ENCODE data around the gene CCDC82. TPM values are rescaled to one million over a fixed set of nuclear protein-coding genes. Genes with fewer than 3 reads are reported as not detected.

Gene CCDC82
- total and polyA plus RNA-seq, 4 donors: 29.3 to 39.0 (median 38.1) TPM

- no peak for ATAC-seq (ENCODE audit: low FRiP score)
- Histone ChIP-seq H3K4me3 (ENCODE audit: low read length in 2 of 2) (no peak overlapping the region), H3K9me3 (ENCODE audit: control insufficient read depth, low read length) (no peaks in the 10 kb centered on the region), H3K4me1 (ENCODE audit: control insufficient read depth in 1 of 2, insufficient read depth in 2 of 2, low read length in 2 of 2) (peaks cover 0 to 16% of the 10 kb centered on the region in 2 donors), H3K36me3 (ENCODE audit: control insufficient read depth in 1 of 2, insufficient read depth in 2 of 2, low read length in 1 of 2) (no peaks in the 10 kb centered on the region), H3K27ac (ENCODE audit: low read depth in 1 of 2, low read length in 2 of 2) (peak overlapping the region in 1 of 2 donors; percentile 64), H3K27me3 (ENCODE audit: control insufficient read depth in 1 of 2, insufficient read depth in 2 of 2, low read length in 1 of 2) (no peaks in the 10 kb centered on the region)
- DNase-seq: peak in 1 of 2 donors; percentile 65
- intact Hi-C loops (cut with DNase I): loop anchor here in 1 of 2 donors (10.0 kb wide), 1 partner anchor 93 kb away; no protein-coding TSS in a partner anchor
- 6 to 10% methylated on average over 6 of the region's 6 CpGs for WGBS, 2 donors
These were observed 51.9 kb downstream of the CCDC82 start for GRCh38 chr11:96337541-96338431.

DNA sequence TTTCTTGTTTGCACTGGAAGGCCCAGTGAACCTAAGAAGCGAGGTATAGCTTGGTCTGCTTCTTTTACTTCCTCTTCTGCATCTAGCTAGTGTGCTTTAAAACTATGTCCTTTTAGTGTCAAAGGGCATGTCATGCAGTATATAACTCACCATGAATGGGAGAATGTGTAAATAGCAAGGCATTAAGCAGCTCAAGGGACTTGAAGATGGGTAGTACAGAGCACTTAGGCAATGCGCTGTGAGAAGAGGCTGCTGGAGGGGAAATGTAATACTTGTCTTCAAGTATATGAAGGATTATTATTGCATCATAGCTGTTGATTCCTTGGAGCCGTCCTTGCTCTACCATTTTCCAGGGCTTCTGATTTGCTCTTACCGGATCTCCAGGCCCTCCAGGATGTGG lies 54.3 kb downstream of the CCDC82 start:
- Histone ChIP-seq H3K4me1 (ENCODE audit: control insufficient read depth in 1 of 2, insufficient read depth in 2 of 2, low read length in 2 of 2) (peaks cover 3 to 17% of the 10 kb centered on the region in 2 donors), H3K27ac (ENCODE audit: low read depth in 1 of 2, low read length in 2 of 2) (no peak overlapping the region), H3K9me3 (ENCODE audit: control insufficient read depth, low read length) (no peaks in the 10 kb centered on the region), H3K4me3 (ENCODE audit: low read length in 2 of 2) (no peak overlapping the region), H3K36me3 (ENCODE audit: control insufficient read depth in 1 of 2, insufficient read depth in 2 of 2, low read length in 1 of 2) (no peaks in the 10 kb centered on the region), H3K27me3 (ENCODE audit: control insufficient read depth in 1 of 2, insufficient read depth in 2 of 2, low read length in 1 of 2) (no peaks in the 10 kb centered on the region)
- 82 to 88% methylated on average over 4 of the region's 4 CpGs for WGBS, 2 donors
- DNase-seq (no peak), ATAC-seq (ENCODE audit: low FRiP score) (no peak)
- intact Hi-C loops (cut with DNase I): loop anchor here in 1 of 2 donors (10.0 kb wide), 1 partner anchor 91 kb away; no protein-coding TSS in a partner anchor

- 88 to 90% methylated on average over 4 of the region's 4 CpGs for WGBS, 2 donors
- no peaks in the 10 kb centered on the region for H3K9me3 ChIP-seq (ENCODE audit: control insufficient read depth, low read length)
- no peaks in the 10 kb centered on the region for H3K27me3 ChIP-seq (ENCODE audit: control insufficient read depth in 1 of 2, insufficient read depth in 2 of 2, low read length in 1 of 2)
- H3K27ac ChIP-seq (ENCODE audit: low read depth in 1 of 2, low read length in 2 of 2): no peak overlapping the region
- no peak overlapping the region for H3K4me3 ChIP-seq (ENCODE audit: low read length in 2 of 2)
- DNase-seq (no peak), ATAC-seq (ENCODE audit: low FRiP score) (no peak)
- H3K36me3 ChIP-seq (ENCODE audit: control insufficient read depth in 1 of 2, insufficient read depth in 2 of 2, low read length in 1 of 2): no peaks in the 10 kb centered on the region
- intact Hi-C loops (cut with DNase I): loop anchor here in 1 of 2 donors (10.0 kb wide), 1 partner anchor 89 kb away; no protein-coding TSS in a partner anchor
- H3K4me1 ChIP-seq (ENCODE audit: control insufficient read depth in 1 of 2, insufficient read depth in 2 of 2, low read length in 2 of 2): peaks cover 3 to 10% of the 10 kb centered on the region in 2 donors
These were observed 55.5 kb downstream of the CCDC82 start for GRCh38 chr11:96334219-96334618.

- peaks cover 3 to 7% of the 10 kb centered on the region in 2 donors for H3K4me1 ChIP-seq (ENCODE audit: control insufficient read depth in 1 of 2, insufficient read depth in 2 of 2, low read length in 2 of 2)
- 59 to 76% methylated on average over 4 of the region's 4 CpGs for WGBS, 2 donors
- no peak for ATAC-seq (ENCODE audit: low FRiP score)
These were observed 56.5 kb downstream of the CCDC82 start for GRCh38 chr11:96333191-96333719.

GRCh38 chr11:96332126-96332771 lies 57.5 kb downstream of the CCDC82 start:
- H3K27me3 ChIP-seq (ENCODE audit: control insufficient read depth in 1 of 2, insufficient read depth in 2 of 2, low read length in 1 of 2): no peaks in the 10 kb centered on the region
- no peak for ATAC-seq (ENCODE audit: low FRiP score)
- H3K4me1 ChIP-seq (ENCODE audit: control insufficient read depth in 1 of 2, insufficient read depth in 2 of 2, low read length in 2 of 2): peaks cover 3 to 4% of the 10 kb centered on the region in 2 donors
- intact Hi-C loops (cut with DNase I): loop anchor here in 1 of 2 donors (10.0 kb wide), 1 partner anchor 87 kb away; no protein-coding TSS in a partner anchor
- 64 to 67% methylated on average over 8 of the region's 8 CpGs for WGBS, 2 donors
- no peaks in the 10 kb centered on the region for H3K36me3 ChIP-seq (ENCODE audit: control insufficient read depth in 1 of 2, insufficient read depth in 2 of 2, low read length in 1 of 2)
- DNase-seq: no peak
- no peak overlapping the region for H3K4me3 ChIP-seq (ENCODE audit: low read length in 2 of 2)
- H3K27ac ChIP-seq (ENCODE audit: low read depth in 1 of 2, low read length in 2 of 2): no peak overlapping the region
- no peaks in the 10 kb centered on the region for H3K9me3 ChIP-seq (ENCODE audit: control insufficient read depth, low read length)

More at GRCh38 chr11:96333191-96333719, 56.5 kb downstream of the CCDC82 start:
- no peak overlapping the region for H3K4me3 ChIP-seq (ENCODE audit: low read length in 2 of 2)
- no peaks in the 10 kb centered on the region for H3K36me3 ChIP-seq (ENCODE audit: control insufficient read depth in 1 of 2, insufficient read depth in 2 of 2, low read length in 1 of 2)
- DNase-seq: no peak
- H3K27me3 ChIP-seq (ENCODE audit: control insufficient read depth in 1 of 2, insufficient read depth in 2 of 2, low read length in 1 of 2): no peaks in the 10 kb centered on the region
- H3K27ac ChIP-seq (ENCODE audit: low read depth in 1 of 2, low read length in 2 of 2): no peak overlapping the region
- no peaks in the 10 kb centered on the region for H3K9me3 ChIP-seq (ENCODE audit: control insufficient read depth, low read length)
- intact Hi-C loops (cut with DNase I): loop anchor here in 1 of 2 donors (10.0 kb wide), 1 partner anchor 88 kb away; no protein-coding TSS in a partner anchor

GRCh38 chr11:96331699-96332116 lies 58.0 kb downstream of the CCDC82 start:
- H3K27ac ChIP-seq (ENCODE audit: low read depth in 1 of 2, low read length in 2 of 2): no peak overlapping the region
- no peak for ATAC-seq (ENCODE audit: low FRiP score)
- no peaks in the 10 kb centered on the region for H3K27me3 ChIP-seq (ENCODE audit: control insufficient read depth in 1 of 2, insufficient read depth in 2 of 2, low read length in 1 of 2)
- WGBS, 2 donors: 86 to 92% methylated on average over 7 of the region's 7 CpGs
- peaks cover 3 to 4% of the 10 kb centered on the region in 2 donors for H3K4me1 ChIP-seq (ENCODE audit: control insufficient read depth in 1 of 2, insufficient read depth in 2 of 2, low read length in 2 of 2)
- no peaks in the 10 kb centered on the region for H3K9me3 ChIP-seq (ENCODE audit: control insufficient read depth, low read length)
- H3K36me3 ChIP-seq (ENCODE audit: control insufficient read depth in 1 of 2, insufficient read depth in 2 of 2, low read length in 1 of 2): no peaks in the 10 kb centered on the region
- H3K4me3 ChIP-seq (ENCODE audit: low read length in 2 of 2): no peak overlapping the region
- no peak for DNase-seq
- intact Hi-C loops (cut with DNase I): loop anchor here in 1 of 2 donors (10.0 kb wide), 1 partner anchor 87 kb away; no protein-coding TSS in a partner anchor

DNA sequence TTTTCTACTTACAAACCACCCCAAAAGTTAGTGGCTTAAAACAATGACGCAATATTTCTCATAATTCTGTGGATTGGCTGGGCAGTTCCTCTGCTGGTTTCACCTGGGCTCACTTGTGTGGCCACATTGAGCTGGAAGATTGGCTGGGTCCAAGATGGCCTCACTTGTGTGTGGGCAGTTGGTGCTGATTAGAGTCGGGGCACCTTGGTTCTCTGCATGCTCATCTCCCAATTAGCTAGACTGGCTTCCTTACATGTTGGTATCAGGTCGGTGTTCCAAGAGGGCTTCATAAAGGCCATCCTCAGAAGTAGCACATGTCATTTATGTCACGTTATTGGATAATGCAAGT lies 59.2 kb downstream of the CCDC82 start:
- Histone ChIP-seq H3K9me3 (ENCODE audit: control insufficient read depth, low read length) (no peaks in the 10 kb centered on the region), H3K36me3 (ENCODE audit: control insufficient read depth in 1 of 2, insufficient read depth in 2 of 2, low read length in 1 of 2) (no peaks in the 10 kb centered on the region), H3K27me3 (ENCODE audit: control insufficient read depth in 1 of 2, insufficient read depth in 2 of 2, low read length in 1 of 2) (no peaks in the 10 kb centered on the region), H3K27ac (ENCODE audit: low read depth in 1 of 2, low read length in 2 of 2) (no peak overlapping the region), H3K4me3 (ENCODE audit: low read length in 2 of 2) (no peak overlapping the region), H3K4me1 (ENCODE audit: control insufficient read depth in 1 of 2, insufficient read depth in 2 of 2, low read length in 2 of 2) (peaks cover 4 to 9% of the 10 kb centered on the region in 2 donors)
- DNase-seq (no peak), ATAC-seq (ENCODE audit: low FRiP score) (no peak)
- intact Hi-C loops (cut with DNase I): loop anchor here in 1 of 2 donors (10.0 kb wide), 1 partner anchor 86 kb away; no protein-coding TSS in a partner anchor
- 98% methylated on average over 4 of the region's 4 CpGs for WGBS, 2 donors

- DNase-seq: no peak
- Histone ChIP-seq H3K4me1 (ENCODE audit: control insufficient read depth in 1 of 2, insufficient read depth in 2 of 2, low read length in 2 of 2) (peaks cover 4 to 10% of the 10 kb centered on the region in 2 donors), H3K27me3 (ENCODE audit: control insufficient read depth in 1 of 2, insufficient read depth in 2 of 2, low read length in 1 of 2) (no peaks in the 10 kb centered on the region), H3K9me3 (ENCODE audit: control insufficient read depth, low read length) (no peaks in the 10 kb centered on the region), H3K4me3 (ENCODE audit: low read length in 2 of 2) (no peak overlapping the region), H3K27ac (ENCODE audit: low read depth in 1 of 2, low read length in 2 of 2) (no peak overlapping the region), H3K36me3 (ENCODE audit: control insufficient read depth in 1 of 2, insufficient read depth in 2 of 2, low read length in 1 of 2) (no peaks in the 10 kb centered on the region)
- 68 to 74% methylated on average over 3 of the region's 3 CpGs for WGBS, 2 donors
- intact Hi-C loops (cut with DNase I): loop anchor here in 1 of 2 donors (10.0 kb wide), 1 partner anchor 85 kb away; no protein-coding TSS in a partner anchor
- ATAC-seq (ENCODE audit: low FRiP score): no peak
These were observed 59.7 kb downstream of the CCDC82 start for GRCh38 chr11:96329855-96330510.
